Keratinocyte (primary cell): ENCODE results near the gene GJC1. TPM values are rescaled to one million over a fixed set of nuclear protein-coding genes. Genes with fewer than 3 reads are reported as not detected.
"Not testable (repeated sequence)": the region's sequence is repeated elsewhere in the genome, so short reads cannot be mapped to it uniquely, and the experiment has no call there.

Experiments used
- DNase-seq: peaks from one replicate; pipeline ENCODE4 v3.0.0-alpha.2; 2011; ENCODE audit warnings: low read depth, missing footprints, low spot score
- FAIRE-seq: peaks from 2 replicates; lab custom pipeline; 2011; peaks lifted over from hg19 to GRCh38; lab: Jason Lieb, UNC
- H2AFZ ChIP-seq: 2 replicates; pipeline ENCODE4 v1.6.0; 2012; ENCODE audit warnings: low read length, control low read depth, inconsistent platforms; ENCODE audit not compliant: control insufficient read depth
- H3K27ac ChIP-seq: 2 replicates; pipeline ENCODE4 v1.5.1; 2011; ENCODE audit warnings: low read length; ENCODE audit not compliant: control insufficient read depth, insufficient read depth
- H3K27me3 ChIP-seq: 3 replicates; pipeline ENCODE4 v1.6.0; 2011; ENCODE audit warnings: low read length; ENCODE audit not compliant: control insufficient read depth, insufficient read depth; ENCODE audit errors: extremely low read depth
- H3K36me3 ChIP-seq, 2 experiments: 2 replicates in 1 of 2; 3 replicates in 1 of 2; pipeline ENCODE4 v1.5.1; 2011; ENCODE audit warnings: low read length in 2 of 2, mild to moderate bottlenecking in 1 of 2; ENCODE audit not compliant: control insufficient read depth in 2 of 2, insufficient read depth in 2 of 2; ENCODE audit errors: extremely low read depth in 1 of 2
- H3K4me1 ChIP-seq: 3 replicates; pipeline ENCODE4 v1.5.1; 2011; ENCODE audit warnings: low read length; ENCODE audit not compliant: control insufficient read depth, insufficient read depth; ENCODE audit errors: extremely low read depth
- H3K4me2 ChIP-seq: 3 replicates; pipeline ENCODE4 v1.6.0; 2011; ENCODE audit warnings: low read depth, low read length; ENCODE audit not compliant: control insufficient read depth, insufficient read depth; ENCODE audit errors: extremely low read depth
- H3K4me3 ChIP-seq, 3 experiments: fragments of 200-600 bp in 1 of 3; sonication (generic) in 1 of 3; 2 replicates in 2 of 3; 3 replicates in 1 of 3; pipeline ENCODE4 v1.5.1; 2011 to 2016; ENCODE audit warnings: low read length in 3 of 3, mild to moderate bottlenecking in 3 of 3, control low read depth in 2 of 3, inconsistent platforms in 1 of 3, low read depth in 1 of 3, mixed read lengths in 1 of 3, mixed run types in 1 of 3, moderate library complexity in 1 of 3; ENCODE audit not compliant: control insufficient read depth in 2 of 3, insufficient read depth in 2 of 3; ENCODE audit errors: extremely low read depth in 1 of 3
- H3K79me2 ChIP-seq: 2 replicates; pipeline ENCODE4 v1.6.0; 2012; ENCODE audit warnings: low read length; ENCODE audit not compliant: control insufficient read depth, insufficient read depth
- H3K9ac ChIP-seq: 3 replicates; pipeline ENCODE4 v1.6.0; 2011; ENCODE audit warnings: low read length; ENCODE audit not compliant: control insufficient read depth, insufficient read depth; ENCODE audit errors: extremely low read depth
- H3K9me1 ChIP-seq: 3 replicates; pipeline ENCODE4 v1.6.0; 2011; ENCODE audit warnings: low read length; ENCODE audit not compliant: control insufficient read depth, insufficient read depth; ENCODE audit errors: extremely low read depth
- H3K9me3 ChIP-seq: 2 replicates; pipeline ENCODE4 v1.5.1; 2012; ENCODE audit warnings: low read depth, low read length; ENCODE audit not compliant: control insufficient read depth
- H4K20me1 ChIP-seq: 3 replicates; pipeline ENCODE4 v1.6.0; 2011; ENCODE audit warnings: low read length; ENCODE audit not compliant: control insufficient read depth, insufficient read depth; ENCODE audit errors: extremely low read depth
- EZH2 ChIP-seq: IDR thresholded peaks from one replicate; pipeline ENCODE4 v1.6.1; 2012; ENCODE audit warnings: inconsistent platforms, mild to moderate bottlenecking, low read length, moderate library complexity
- dilution Hi-C: fragments of 300-500 bp; cut with MboI; formaldehyde crosslinking; loops from one replicate; pipeline ENCODE4 v1.7.0; 2020; ENCODE audit warnings: low sequenced_read_pairs; ENCODE audit not compliant: extremely low pct_ligation_motif_present
- polyA plus RNA-seq, 5 experiments: library from polyadenylated mRNA; depleted of rRNA in 3 of 5; stranded (reverse) in 3 of 5; stranded (forward) in 1 of 5; unstranded in 1 of 5; fragments of >200 nt; gene quantifications; 1 replicate in 1 of 5; 2 replicates in 3 of 5; 3 replicates in 1 of 5; pipeline versions ENCODE4 v1.2.1 to v1.2.3, GENCODE V29; 2011 to 2012; ENCODE audit warnings: missing spikeins in 2 of 5, low read depth in 1 of 5, low replicate concordance in 1 of 5
- TF ChIP-seq, protein P1 (sequence below), 3 experiments: IDR thresholded peaks in 1 of 3; conservative IDR thresholded peaks in 1 of 3; optimal IDR thresholded peaks in 1 of 3; 2 replicates in 2 of 3; 3 replicates in 1 of 3; pipeline versions ENCODE3 to v1.5.1; 2011; ENCODE audit warnings: low read length in 3 of 3, mild to moderate bottlenecking in 3 of 3, moderate library complexity in 2 of 3, control low read depth in 1 of 3, inconsistent platforms in 1 of 3; ENCODE audit not compliant: insufficient read depth in 2 of 3; ENCODE audit errors: extremely low read depth in 1 of 3

The GJC1 gene
- polyA plus RNA-seq, 1 donor (not counting 4 experiments of a cell fraction or from before 2014, with no cell fraction given): 11.1 TPM

DNA sequence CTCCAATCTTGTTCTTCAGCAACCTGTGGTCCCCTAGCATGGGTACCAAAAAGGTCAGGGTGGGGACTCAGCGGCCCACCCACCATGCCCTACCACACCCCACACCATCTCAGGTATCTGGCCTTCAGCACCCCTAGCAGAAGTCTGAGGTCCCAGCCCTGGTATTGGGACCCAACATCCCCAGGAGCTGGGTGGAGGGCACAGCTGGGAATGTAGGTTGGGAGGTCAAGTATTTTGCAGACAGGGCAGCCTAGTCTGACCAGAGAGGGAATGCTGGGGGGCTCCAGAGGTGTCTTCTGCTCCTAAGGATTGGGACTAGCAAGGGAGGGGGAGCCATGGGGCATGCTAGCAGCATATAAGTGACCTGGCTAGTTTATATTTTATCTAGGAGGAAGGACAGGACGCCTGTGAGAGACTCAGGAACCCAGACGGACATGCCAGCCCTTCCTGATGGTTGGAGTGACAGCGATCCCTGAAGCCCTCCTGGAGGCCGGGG lies 72.1 kb downstream of the GJC1 start:
- H4K20me1 ChIP-seq: no peaks in the 10 kb centered on the region
- no peak overlapping the region for H3K9ac ChIP-seq
- no peaks in the 10 kb centered on the region for H3K9me3 ChIP-seq
- no peak overlapping the region for H3K4me3 ChIP-seq
- TF ChIP-seq, protein P1, sequence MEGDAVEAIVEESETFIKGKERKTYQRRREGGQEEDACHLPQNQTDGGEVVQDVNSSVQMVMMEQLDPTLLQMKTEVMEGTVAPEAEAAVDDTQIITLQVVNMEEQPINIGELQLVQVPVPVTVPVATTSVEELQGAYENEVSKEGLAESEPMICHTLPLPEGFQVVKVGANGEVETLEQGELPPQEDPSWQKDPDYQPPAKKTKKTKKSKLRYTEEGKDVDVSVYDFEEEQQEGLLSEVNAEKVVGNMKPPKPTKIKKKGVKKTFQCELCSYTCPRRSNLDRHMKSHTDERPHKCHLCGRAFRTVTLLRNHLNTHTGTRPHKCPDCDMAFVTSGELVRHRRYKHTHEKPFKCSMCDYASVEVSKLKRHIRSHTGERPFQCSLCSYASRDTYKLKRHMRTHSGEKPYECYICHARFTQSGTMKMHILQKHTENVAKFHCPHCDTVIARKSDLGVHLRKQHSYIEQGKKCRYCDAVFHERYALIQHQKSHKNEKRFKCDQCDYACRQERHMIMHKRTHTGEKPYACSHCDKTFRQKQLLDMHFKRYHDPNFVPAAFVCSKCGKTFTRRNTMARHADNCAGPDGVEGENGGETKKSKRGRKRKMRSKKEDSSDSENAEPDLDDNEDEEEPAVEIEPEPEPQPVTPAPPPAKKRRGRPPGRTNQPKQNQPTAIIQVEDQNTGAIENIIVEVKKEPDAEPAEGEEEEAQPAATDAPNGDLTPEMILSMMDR (optimal IDR thresholded peaks at IDR 0.05 in 1 of 3, IDR thresholded peaks at IDR 0.05 in 1 of 3, conservative IDR thresholded peaks at IDR 0.05 in 1 of 3; ENCODE audit: extremely low read depth in 1 of 3, insufficient read depth in 2 of 3, low read length in 3 of 3): no peak
- H3K36me3 ChIP-seq: no peaks in the 10 kb centered on the region
- no peaks in the 10 kb centered on the region for H3K79me2 ChIP-seq
- H2AFZ ChIP-seq: no peak overlapping the region
- no peak overlapping the region for H3K4me2 ChIP-seq
- dilution Hi-C loops: no loop called here
- no peaks in the 10 kb centered on the region for H3K4me1 ChIP-seq
- H3K27ac ChIP-seq: no peak overlapping the region
- peaks cover 35% of the 10 kb centered on the region for H3K27me3 ChIP-seq
- no peaks in the 10 kb centered on the region for H3K9me1 ChIP-seq
- DNase-seq (no peak), FAIRE-seq (no peak)

- Histone ChIP-seq H3K27me3 (peaks cover 35% of the 10 kb centered on the region), H4K20me1 (no peaks in the 10 kb centered on the region), H3K9ac (no peak overlapping the region), H3K79me2 (no peaks in the 10 kb centered on the region), H3K27ac (no peak overlapping the region), H3K4me2 (no peak overlapping the region), H3K9me3 (no peaks in the 10 kb centered on the region), H3K36me3 (no peaks in the 10 kb centered on the region), H2AFZ (no peak overlapping the region), H3K4me1 (no peaks in the 10 kb centered on the region), H3K4me3 (no peak overlapping the region), H3K9me1 (no peaks in the 10 kb centered on the region)
- dilution Hi-C loops: no loop called here
- no peak for TF ChIP-seq EZH2
- TF ChIP-seq, protein P1 (optimal IDR thresholded peaks at IDR 0.05 in 1 of 3, IDR thresholded peaks at IDR 0.05 in 1 of 3, conservative IDR thresholded peaks at IDR 0.05 in 1 of 3; ENCODE audit: extremely low read depth in 1 of 3, insufficient read depth in 2 of 3, low read length in 3 of 3): no peak
- FAIRE-seq: no peak
- no peak for DNase-seq
These were observed 72.8 kb downstream of the GJC1 start for GRCh38 chr17:44757045-44757917.

- H3K79me2 ChIP-seq, H3K36me3 ChIP-seq, H3K4me1 ChIP-seq, H3K27ac ChIP-seq, dilution Hi-C loops, H3K9me1 ChIP-seq, H4K20me1 ChIP-seq, FAIRE-seq, H3K4me3 ChIP-seq, DNase-seq, H3K9me3 ChIP-seq, H3K9ac ChIP-seq, H2AFZ ChIP-seq, H3K4me2 ChIP-seq: not testable (repeated sequence)
- H3K27me3 ChIP-seq: peaks cover 26% of the 10 kb centered on the region
These were observed 74.9 kb downstream of the GJC1 start for GRCh38 chr17:44755180-44755579.
